ENCODE data around the gene MAPK9. TPM values are rescaled to one million over a fixed set of nuclear protein-coding genes. Genes with fewer than 3 reads are reported as not detected.

MAPK9 gene
- total RNA-seq, 1 experiment from 2014 or later: 65.4 TPM

GRCh38 chr5:180191716-180192115, 100.2 kb downstream of the MAPK9 start:
- Mint-ChIP-seq H3K4me3 (ENCODE audit: low read depth, unreplicated experiment) (no peak overlapping the region), H3K4me1 (ENCODE audit: low read depth, unreplicated experiment) (no peaks in the 10 kb centered on the region), H3K9me3 (ENCODE audit: low read depth, unreplicated experiment) (peaks cover 4% of the 10 kb centered on the region), H3K36me3 (ENCODE audit: insufficient read depth, unreplicated experiment) (no peaks in the 10 kb centered on the region), H3K27ac (ENCODE audit: unreplicated experiment) (no peak overlapping the region), H3K27me3 (ENCODE audit: unreplicated experiment) (no peaks in the 10 kb centered on the region)
- no TSS peak for BruUV-seq (replicated peaks)
- CTCF ChIA-PET: interaction anchor here (0.7 kb wide), 1 partner anchor 9 kb away, joined by 4 read pairs; no protein-coding TSS in a partner anchor
- no peak for TF ChIP-seq CTCF (IDR thresholded peaks at IDR 0.05; ENCODE audit: unreplicated experiment)
- no peak for DNase-seq
- intact Hi-C loops (cut with micrococcal nuclease; ENCODE audit: unreplicated experiment): no loop called here

- Mint-ChIP-seq H3K4me1 (ENCODE audit: low read depth, unreplicated experiment) (no peaks in the 10 kb centered on the region), H3K4me3 (ENCODE audit: low read depth, unreplicated experiment) (no peak overlapping the region), H3K27me3 (ENCODE audit: unreplicated experiment) (no peaks in the 10 kb centered on the region), H3K27ac (ENCODE audit: unreplicated experiment) (no peak overlapping the region), H3K9me3 (ENCODE audit: low read depth, unreplicated experiment) (peaks cover 7% of the 10 kb centered on the region), H3K36me3 (ENCODE audit: insufficient read depth, unreplicated experiment) (peaks cover 4% of the 10 kb centered on the region)
- intact Hi-C loops (cut with micrococcal nuclease; ENCODE audit: unreplicated experiment): no loop called here
- CTCF ChIA-PET: no interaction called here
- no peak for TF ChIP-seq CTCF (IDR thresholded peaks at IDR 0.05; ENCODE audit: unreplicated experiment)
- no TSS peak for BruUV-seq (replicated peaks)
- no peak for DNase-seq
Observed at GRCh38 chr5:180187767-180188166, 104.1 kb downstream of the MAPK9 start.

Other genes with a start within 250 kb of the MAPK9 start
- 27.0 and 34.0 TPM in 2 replicates for gene RNF130, start 220.3 kb downstream of the MAPK9 start, total RNA-seq (2022)
- gene RASGEF1C, start 82.9 kb downstream of the MAPK9 start, total RNA-seq (2022): not detected in 2 replicates
- 0.12 TPM in 1 of 2 replicates, not detected in the other for gene GFPT2, start 61.3 kb upstream of the MAPK9 start, total RNA-seq (2022)
- 51.5 and 57.1 TPM in 2 replicates for gene CNOT6, start 202.3 kb upstream of the MAPK9 start, total RNA-seq (2022)